ENCODE measurements around the gene BNC2.

- no peak for TF ChIP-seq EZH2 (IDR thresholded peaks at IDR 0.05; ENCODE audit: insufficient read depth, low read length)
- TF ChIP-seq, protein P1, sequence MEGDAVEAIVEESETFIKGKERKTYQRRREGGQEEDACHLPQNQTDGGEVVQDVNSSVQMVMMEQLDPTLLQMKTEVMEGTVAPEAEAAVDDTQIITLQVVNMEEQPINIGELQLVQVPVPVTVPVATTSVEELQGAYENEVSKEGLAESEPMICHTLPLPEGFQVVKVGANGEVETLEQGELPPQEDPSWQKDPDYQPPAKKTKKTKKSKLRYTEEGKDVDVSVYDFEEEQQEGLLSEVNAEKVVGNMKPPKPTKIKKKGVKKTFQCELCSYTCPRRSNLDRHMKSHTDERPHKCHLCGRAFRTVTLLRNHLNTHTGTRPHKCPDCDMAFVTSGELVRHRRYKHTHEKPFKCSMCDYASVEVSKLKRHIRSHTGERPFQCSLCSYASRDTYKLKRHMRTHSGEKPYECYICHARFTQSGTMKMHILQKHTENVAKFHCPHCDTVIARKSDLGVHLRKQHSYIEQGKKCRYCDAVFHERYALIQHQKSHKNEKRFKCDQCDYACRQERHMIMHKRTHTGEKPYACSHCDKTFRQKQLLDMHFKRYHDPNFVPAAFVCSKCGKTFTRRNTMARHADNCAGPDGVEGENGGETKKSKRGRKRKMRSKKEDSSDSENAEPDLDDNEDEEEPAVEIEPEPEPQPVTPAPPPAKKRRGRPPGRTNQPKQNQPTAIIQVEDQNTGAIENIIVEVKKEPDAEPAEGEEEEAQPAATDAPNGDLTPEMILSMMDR (IDR thresholded peaks at IDR 0.05; ENCODE audit: insufficient read depth, low read depth, low read length): no peak
Measured at GRCh38 chr9:16484744-16485143, 385.7 kb downstream of the BNC2 start.

Measured in astrocyte (in vitro differentiated cells and primary cell).